Measurements from ENCODE around the gene MCCC2. TPM values are rescaled to one million over a fixed set of nuclear protein-coding genes. Genes with fewer than 3 reads are reported as not detected.

Gene MCCC2
- total RNA-seq, 1 donor = 28.2 TPM

DNA sequence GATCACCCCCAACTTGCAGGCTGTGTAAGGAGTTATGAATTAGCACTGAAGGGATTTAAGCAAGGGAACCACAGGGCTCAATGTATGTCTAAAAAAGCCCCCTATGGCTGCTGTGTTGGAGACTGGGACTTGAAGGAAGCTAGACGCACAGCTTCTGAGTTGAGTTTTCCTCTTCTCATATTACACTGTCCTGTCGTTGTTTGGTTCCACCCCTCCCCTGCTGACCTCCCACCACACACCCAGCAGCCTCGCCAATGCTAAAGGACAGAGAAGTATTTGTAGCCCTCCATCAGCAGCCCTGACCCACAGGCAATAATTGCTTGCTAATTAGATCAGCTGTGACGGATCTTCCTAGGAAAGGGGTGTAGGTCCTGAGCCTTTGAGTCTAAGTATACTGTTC is 116.8 kb downstream of the MCCC2 start:
- H3K9me3 ChIP-seq (ENCODE audit: low read depth, low read length) = no peaks in the 10 kb centered on the region
- H3K4me3 ChIP-seq (ENCODE audit: insufficient read depth, low read length) = no peak overlapping the region
- no peak for DNase-seq (ENCODE audit: insufficient read length, low spot score, missing footprints)
- no peak overlapping the region for H3K27ac ChIP-seq (ENCODE audit: low read depth, low read length)
- H2AFZ ChIP-seq (ENCODE audit: low read length) = no peak overlapping the region
- no peaks in the 10 kb centered on the region for H4K20me1 ChIP-seq (ENCODE audit: insufficient read depth, low read length)
- peaks cover 55% of the 10 kb centered on the region for H3K27me3 ChIP-seq (ENCODE audit: insufficient read depth, low read length)
- H3K4me2 ChIP-seq (ENCODE audit: insufficient read depth, low read length) = no peak overlapping the region
- no peaks in the 10 kb centered on the region for H3K4me1 ChIP-seq (ENCODE audit: insufficient read depth, low read length)
- no peaks in the 10 kb centered on the region for H3K36me3 ChIP-seq (ENCODE audit: insufficient read depth, low read length)
- no peaks in the 10 kb centered on the region for H3K79me2 ChIP-seq (ENCODE audit: insufficient read depth, low read length)
- no peak for TF ChIP-seq CTCF (IDR thresholded peaks at IDR 0.05; ENCODE audit: extremely low read depth, low read depth, low read length)

DNA sequence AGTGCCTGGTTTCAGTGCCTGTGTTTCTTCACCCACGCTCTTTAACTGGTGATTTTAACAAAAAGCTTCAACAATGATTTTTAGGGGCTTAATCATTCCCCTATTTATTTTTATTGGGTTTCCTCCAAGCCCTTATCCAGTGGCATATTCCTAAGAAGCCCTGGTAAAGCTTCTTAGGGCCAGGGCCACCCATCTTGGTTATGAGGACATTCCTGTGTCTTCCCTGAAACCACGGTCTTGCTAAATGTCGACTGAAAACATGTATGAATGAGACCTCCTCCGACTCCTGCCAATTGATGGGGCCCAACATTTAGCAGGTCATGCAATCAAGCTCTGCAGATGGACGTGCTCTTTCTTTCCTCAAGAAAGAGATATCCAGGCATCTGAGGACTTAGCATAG is 118.3 kb downstream of the MCCC2 start:
- Histone ChIP-seq H3K36me3 (ENCODE audit: insufficient read depth, low read length) (no peaks in the 10 kb centered on the region), H3K4me1 (ENCODE audit: insufficient read depth, low read length) (no peaks in the 10 kb centered on the region), H2AFZ (ENCODE audit: low read length) (no peak overlapping the region), H3K9me3 (ENCODE audit: low read depth, low read length) (no peaks in the 10 kb centered on the region), H3K4me2 (ENCODE audit: insufficient read depth, low read length) (no peak overlapping the region), H3K27ac (ENCODE audit: low read depth, low read length) (no peak overlapping the region), H4K20me1 (ENCODE audit: insufficient read depth, low read length) (no peaks in the 10 kb centered on the region), H3K4me3 (ENCODE audit: insufficient read depth, low read length) (no peak overlapping the region), H3K79me2 (ENCODE audit: insufficient read depth, low read length) (no peaks in the 10 kb centered on the region), H3K27me3 (ENCODE audit: insufficient read depth, low read length) (peaks cover 69% of the 10 kb centered on the region)
- no peak for DNase-seq (ENCODE audit: insufficient read length, low spot score, missing footprints)
- no peak for TF ChIP-seq CTCF (IDR thresholded peaks at IDR 0.05; ENCODE audit: extremely low read depth, low read depth, low read length)

DNA sequence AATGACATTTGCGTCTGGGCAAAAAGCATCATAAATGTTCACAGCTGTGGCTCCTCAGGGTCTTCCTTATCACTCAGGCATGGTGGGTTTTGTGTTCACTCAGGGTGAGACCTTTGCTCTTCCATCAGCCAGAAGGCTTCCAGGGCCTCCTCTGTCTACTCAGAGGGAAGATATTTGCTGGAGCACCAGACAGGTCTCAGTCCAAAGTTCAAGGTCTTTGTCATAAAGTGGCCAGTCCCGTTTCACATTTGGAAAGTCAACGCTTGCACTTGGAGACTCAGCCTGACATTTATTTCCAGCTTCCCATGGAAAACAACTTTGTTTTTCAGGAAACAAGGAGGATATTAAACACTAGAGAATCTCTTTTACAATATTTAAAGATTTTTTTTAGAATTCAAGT is 119.8 kb downstream of the MCCC2 start:
- Histone ChIP-seq H2AFZ (ENCODE audit: low read length) (no peak overlapping the region), H3K79me2 (ENCODE audit: insufficient read depth, low read length) (no peaks in the 10 kb centered on the region), H4K20me1 (ENCODE audit: insufficient read depth, low read length) (no peaks in the 10 kb centered on the region), H3K36me3 (ENCODE audit: insufficient read depth, low read length) (no peaks in the 10 kb centered on the region), H3K27me3 (ENCODE audit: insufficient read depth, low read length) (peaks cover 76% of the 10 kb centered on the region), H3K4me2 (ENCODE audit: insufficient read depth, low read length) (no peak overlapping the region), H3K9me3 (ENCODE audit: low read depth, low read length) (no peaks in the 10 kb centered on the region), H3K4me1 (ENCODE audit: insufficient read depth, low read length) (no peaks in the 10 kb centered on the region), H3K4me3 (ENCODE audit: insufficient read depth, low read length) (no peak overlapping the region), H3K27ac (ENCODE audit: low read depth, low read length) (no peak overlapping the region)
- TF ChIP-seq CTCF (IDR thresholded peaks at IDR 0.05; ENCODE audit: extremely low read depth, low read depth, low read length) = no peak
- DNase-seq (ENCODE audit: insufficient read length, low spot score, missing footprints) = no peak

Small RNAs within 50 kb of the gene (small RNA-seq; reads per million reads assigned to genes)
- gene HMGN1P12 = not detected

Other genes starting within 250 kb of the MCCC2 start
- gene BDP1, start 131.7 kb upstream of the MCCC2 start, total RNA-seq = 20.0 and 20.3 TPM in 2 replicates
- not detected in 2 replicates for gene CARTPT, start 131.9 kb downstream of the MCCC2 start, total RNA-seq

Measured in osteoblast (primary cell).